Measurements from ENCODE around the gene RIT1. TPM values are rescaled to one million over a fixed set of nuclear protein-coding genes. Genes with fewer than 3 reads are reported as not detected.

Gene RIT1
- total RNA-seq, 4 donors from 2014 or later: 27.1 to 38.5 (median 32.9) TPM

DNA sequence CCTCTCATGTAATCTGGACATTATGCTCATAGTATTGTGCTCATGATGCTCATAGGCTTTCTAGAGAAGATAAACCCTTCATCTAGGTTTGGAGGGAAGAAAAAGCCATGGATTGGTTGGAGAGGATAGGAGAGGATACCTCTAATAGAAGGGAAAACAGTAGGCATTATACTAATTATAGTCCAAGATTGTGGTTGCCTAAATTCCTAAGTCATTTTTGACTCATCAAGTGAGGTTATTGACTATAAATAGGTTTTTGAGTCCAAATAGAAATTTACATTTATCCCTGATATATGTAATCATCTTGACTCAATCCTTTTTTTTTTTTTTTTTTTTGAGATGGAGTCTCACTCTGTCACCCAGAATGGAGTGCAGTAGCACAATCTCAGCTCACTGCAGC is 46.8 kb downstream of the RIT1 start:
- TF ChIP-seq, protein P1, sequence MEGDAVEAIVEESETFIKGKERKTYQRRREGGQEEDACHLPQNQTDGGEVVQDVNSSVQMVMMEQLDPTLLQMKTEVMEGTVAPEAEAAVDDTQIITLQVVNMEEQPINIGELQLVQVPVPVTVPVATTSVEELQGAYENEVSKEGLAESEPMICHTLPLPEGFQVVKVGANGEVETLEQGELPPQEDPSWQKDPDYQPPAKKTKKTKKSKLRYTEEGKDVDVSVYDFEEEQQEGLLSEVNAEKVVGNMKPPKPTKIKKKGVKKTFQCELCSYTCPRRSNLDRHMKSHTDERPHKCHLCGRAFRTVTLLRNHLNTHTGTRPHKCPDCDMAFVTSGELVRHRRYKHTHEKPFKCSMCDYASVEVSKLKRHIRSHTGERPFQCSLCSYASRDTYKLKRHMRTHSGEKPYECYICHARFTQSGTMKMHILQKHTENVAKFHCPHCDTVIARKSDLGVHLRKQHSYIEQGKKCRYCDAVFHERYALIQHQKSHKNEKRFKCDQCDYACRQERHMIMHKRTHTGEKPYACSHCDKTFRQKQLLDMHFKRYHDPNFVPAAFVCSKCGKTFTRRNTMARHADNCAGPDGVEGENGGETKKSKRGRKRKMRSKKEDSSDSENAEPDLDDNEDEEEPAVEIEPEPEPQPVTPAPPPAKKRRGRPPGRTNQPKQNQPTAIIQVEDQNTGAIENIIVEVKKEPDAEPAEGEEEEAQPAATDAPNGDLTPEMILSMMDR (IDR thresholded peaks at IDR 0.05): no peak
- no peak for ATAC-seq (ENCODE audit: low FRiP score)
- no peak for DNase-seq (ENCODE audit: low spot score)

- TF ChIP-seq, protein P1 (IDR thresholded peaks at IDR 0.05): no peak
- ATAC-seq (ENCODE audit: low FRiP score): no peak
- DNase-seq (ENCODE audit: low spot score): no peak
Observed at GRCh38 chr1:155861896-155862295, 49.3 kb downstream of the RIT1 start.

GRCh38 chr1:155860970-155861510 is 50.1 kb downstream of the RIT1 start:
- TF ChIP-seq, protein P1 (IDR thresholded peaks at IDR 0.05): no peak
- ATAC-seq (ENCODE audit: low FRiP score): no peak
- DNase-seq (ENCODE audit: low spot score): no peak

DNA sequence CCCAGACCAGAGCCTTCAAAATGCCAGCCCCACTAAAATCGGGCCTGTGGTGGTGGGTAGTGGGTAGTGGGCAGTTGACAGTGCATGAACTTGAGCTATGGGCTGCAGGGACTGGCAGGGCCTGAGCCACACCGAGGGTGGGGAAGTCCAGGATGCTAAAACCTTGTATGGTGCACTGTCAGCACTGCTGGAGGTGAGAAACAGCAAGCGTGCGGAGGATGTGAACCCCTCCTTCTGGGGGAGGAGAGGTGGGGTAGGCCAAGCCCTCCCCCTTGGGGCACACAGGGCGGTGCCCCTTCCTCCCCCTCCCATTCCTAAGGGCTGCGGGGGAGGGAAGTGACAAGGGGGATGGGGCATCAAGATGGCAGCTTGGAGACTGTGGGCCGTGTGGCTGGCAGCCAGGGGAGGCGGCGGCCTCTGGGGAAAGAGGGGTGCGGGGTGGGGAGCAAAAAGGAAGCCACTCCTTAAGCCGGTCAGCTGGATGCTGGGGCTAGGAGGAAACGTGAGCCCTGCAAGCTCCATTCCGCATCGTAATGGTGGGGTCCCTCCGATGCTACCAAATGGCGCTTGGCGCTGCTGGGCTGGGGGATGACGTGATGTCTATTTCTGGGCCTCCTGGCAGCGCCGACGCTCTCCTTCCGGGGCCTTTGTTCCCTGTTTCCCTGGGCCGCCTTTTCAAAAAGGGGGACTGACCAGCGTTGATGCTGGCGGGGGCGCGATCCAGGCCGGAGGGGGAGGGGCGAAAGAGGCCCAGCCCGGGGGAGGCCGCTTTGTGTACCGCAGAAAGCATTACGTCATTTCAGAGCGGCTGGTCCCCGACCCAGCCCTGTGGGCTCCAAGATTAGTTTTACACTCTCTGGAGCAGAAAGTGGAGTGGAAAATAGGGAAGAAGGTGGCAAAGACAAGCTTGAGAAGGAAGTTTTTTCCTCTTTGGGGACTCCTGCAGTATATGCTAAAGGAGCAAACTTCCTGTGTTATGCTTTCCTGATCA is 51.0 kb downstream of the RIT1 start:
- TF ChIP-seq, protein P1 (IDR thresholded peaks at IDR 0.05): no peak
- DNase-seq (ENCODE audit: low spot score) (peak; percentile 30), ATAC-seq (ENCODE audit: low FRiP score) (peak; percentile 22)

GRCh38 chr1:155859234-155859829 is 51.8 kb downstream of the RIT1 start, which contains the start of gene SYT11:
TSS of gene SYT11 (plus strand) at chr1:155859567. CDS start at chr1:155859762, 195 bp downstream.
- DNase-seq (ENCODE audit: low spot score) (peak; percentile 83), ATAC-seq (ENCODE audit: low FRiP score) (peak; percentile 90)
- TF ChIP-seq, protein P1 (IDR thresholded peaks at IDR 0.05): no peak

GRCh38 chr1:155858800-155859233 is 52.3 kb downstream of the RIT1 start:
- DNase-seq (ENCODE audit: low spot score): no peak
- TF ChIP-seq, protein P1 (IDR thresholded peaks at IDR 0.05): no peak
- ATAC-seq (ENCODE audit: low FRiP score): peak; percentile 32

Measured in omental fat pad (tissue), 4 donors.